Measurements from ENCODE around the gene HECW1.

DNA sequence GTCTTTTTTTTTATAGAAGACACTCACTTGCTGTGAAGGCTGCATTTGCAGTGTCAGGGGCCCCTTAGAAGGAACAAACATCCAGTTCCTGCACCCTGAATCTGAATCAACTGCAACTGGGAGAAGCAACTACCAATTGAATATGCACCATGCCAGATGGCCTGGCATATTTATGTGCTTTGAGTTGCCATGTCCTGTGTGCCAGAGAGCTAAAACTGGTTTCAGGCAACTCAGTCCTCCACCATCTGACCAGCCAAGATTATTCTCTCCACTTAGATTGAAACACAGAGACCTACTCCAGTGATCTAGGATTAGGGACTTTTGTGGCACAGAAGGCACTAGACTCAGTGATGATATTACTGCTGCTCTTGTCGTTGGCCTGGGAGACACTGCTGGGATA lies 225.4 kb downstream of the HECW1 start:
- TF ChIP-seq CTCF (IDR thresholded peaks at IDR 0.05; ENCODE audit: low read depth, low read length, missing input control) (no peak), GABPA (IDR thresholded peaks at IDR 0.05 in 1 of 2, conservative IDR thresholded peaks at IDR 0.05 in 1 of 2) (no peak), RAD21 (IDR thresholded peaks at IDR 0.05) (no peak), HNF4G (IDR thresholded peaks at IDR 0.05) (no peak), EGR1 (IDR thresholded peaks at IDR 0.05; ENCODE audit: low read depth in 2 of 2) (no peak), SP1 (IDR thresholded peaks at IDR 0.05) (no peak), NR2F2 (IDR thresholded peaks at IDR 0.05) (no peak)
- TF ChIP-seq, protein P1, sequence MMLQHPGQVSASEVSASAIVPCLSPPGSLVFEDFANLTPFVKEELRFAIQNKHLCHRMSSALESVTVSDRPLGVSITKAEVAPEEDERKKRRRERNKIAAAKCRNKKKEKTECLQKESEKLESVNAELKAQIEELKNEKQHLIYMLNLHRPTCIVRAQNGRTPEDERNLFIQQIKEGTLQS (IDR thresholded peaks at IDR 0.05), result no peak
